DMS79 treated with DMSO at 0.1 percent for 48 hours (cell line): Measurements from ENCODE around the gene TEKT3.
A peak's percentile ranks its signal among the peaks of the same experiment; 100 is the strongest.

Source experiments
- DNase-seq: peaks from one replicate; lab custom pipeline; 2025; lab: John Stamatoyannopoulos, UW

TEKT3 gene

GRCh38 chr17:15349119-15349518, 7.7 kb upstream of the TEKT3 start:
- no peak for DNase-seq

DNA sequence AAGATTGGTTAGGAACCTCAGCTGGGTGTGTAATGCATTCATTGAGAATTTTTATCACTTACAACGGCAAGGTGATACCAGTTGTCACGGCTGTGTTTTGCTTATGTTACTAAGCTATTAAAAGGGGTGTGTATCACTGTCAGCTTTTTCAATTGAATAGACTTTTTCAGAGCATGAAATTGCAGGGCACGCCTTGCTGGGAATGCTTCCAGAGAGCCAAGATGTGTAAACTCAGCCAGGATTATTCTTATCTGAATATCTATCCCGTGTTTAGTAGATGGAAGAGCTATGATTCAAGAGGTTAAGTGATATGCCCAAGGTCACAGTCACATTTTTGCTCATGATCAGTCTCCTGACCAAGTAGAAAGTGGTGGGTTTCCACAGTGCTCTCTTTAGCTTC, 6.6 kb upstream of the TEKT3 start:
- DNase-seq, result peak; percentile 2

DNA sequence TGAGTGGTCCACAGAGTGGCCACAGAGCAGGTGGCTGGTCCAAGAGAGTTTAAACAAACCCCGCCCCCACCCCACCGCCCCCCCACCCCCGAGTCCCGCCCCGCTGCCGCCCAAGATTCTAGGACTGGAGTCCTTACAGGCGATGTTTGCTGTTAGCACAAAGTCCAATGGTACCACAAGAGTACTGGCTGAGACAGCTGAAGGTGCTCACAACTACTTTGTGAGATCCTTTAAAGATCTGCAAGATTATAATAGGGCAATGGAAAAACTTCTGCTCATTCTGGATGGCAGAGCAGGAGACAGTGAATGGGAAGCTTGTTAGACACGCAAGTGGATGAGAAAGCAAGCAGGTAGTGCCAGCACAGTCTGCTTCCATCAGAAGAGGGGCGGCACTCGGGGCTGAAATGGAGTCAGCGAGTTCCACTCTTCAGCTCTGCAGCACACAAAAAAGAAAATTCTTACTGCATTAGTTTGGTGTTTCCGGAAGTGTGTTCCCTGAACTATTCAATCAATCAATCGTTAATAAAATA, 4.7 kb upstream of the TEKT3 start:
- no peak for DNase-seq

- no peak for DNase-seq
Observed at GRCh38 chr17:15343749-15344148, 2.4 kb upstream of the TEKT3 start.

DNA sequence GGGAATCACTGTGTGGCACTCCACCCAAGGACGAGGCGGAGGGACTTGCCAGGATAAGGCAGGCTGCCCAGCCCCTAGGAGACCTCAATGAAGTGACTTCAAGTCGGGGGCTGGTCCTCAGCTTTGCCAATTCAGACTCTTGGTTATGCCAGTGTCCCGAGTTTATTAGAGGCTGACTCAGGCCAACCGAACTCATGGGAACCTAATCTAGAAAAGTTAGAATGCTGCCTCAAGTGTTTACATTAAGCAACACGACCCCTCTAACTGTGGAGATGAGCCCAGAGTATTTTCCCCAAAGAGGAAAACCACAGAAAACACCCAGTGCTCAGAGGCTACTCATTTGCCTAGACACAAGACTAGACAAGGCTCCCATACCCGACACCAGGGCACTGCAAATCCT, 1.1 kb upstream of the TEKT3 start:
- DNase-seq, result no peak

DNA sequence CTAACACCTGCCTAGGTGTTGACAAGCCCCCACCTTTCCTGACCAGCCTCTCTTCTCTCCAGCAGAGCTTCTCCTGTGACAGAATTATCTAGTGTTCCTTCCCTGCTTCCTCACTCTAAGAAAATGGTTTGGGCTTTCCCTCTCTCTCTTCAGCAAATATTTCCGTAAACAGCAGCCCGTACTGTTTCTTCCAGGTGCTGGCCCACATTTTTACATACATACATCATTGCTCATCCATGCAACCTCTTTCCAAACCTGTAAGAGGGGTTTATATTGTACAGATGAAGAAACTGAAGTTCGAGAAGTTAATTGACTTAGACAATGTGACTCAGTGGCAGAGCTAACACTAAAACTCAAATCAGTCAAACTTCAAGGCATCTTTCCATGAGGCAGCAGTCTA, 569 bp upstream of the TEKT3 start:
- DNase-seq, result no peak

GRCh38 chr17:15340966-15341365, 431 bp downstream of the TEKT3 start:
- DNase-seq, result no peak

DNA sequence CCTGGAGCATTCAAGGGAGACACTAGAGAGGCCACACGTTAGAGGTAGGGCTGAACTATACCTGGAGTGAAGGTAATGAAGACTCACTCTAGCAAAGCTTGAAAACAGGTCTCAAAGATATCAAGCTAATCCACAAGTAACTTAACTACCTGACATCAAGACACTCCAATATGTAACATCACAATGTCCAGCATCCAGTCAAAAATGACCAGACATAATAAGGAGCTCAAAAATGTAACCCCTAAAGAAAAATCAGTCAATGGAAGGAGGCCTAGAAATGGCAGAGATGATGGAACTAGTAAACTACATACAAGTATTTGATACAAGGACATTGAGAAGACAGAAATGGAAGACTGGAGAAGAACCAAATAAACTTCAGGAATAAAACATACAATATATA, 6.0 kb downstream of the TEKT3 start:
- DNase-seq, result no peak

DNA sequence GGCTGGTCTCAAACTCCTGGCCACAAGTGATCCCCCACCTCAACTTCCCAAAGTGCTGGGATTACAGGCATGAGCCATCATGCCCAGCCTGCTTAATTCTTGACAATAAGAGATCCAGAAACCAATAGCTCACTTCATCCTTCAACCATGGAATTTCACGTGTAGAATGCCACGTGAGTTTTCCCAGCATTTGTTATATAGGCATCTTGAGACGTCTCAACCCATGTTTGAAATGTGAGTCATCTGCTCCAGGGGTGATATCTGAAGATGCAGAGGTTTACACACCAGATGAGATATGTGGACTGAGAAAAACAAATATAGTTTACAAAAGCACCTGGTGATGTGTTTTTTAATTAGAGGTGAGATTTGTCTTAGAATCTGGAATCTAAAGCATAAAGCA, 7.1 kb downstream of the TEKT3 start:
- DNase-seq, result no peak

GRCh38 chr17:15332338-15332737, 9.1 kb downstream of the TEKT3 start:
- no peak for DNase-seq

DNA sequence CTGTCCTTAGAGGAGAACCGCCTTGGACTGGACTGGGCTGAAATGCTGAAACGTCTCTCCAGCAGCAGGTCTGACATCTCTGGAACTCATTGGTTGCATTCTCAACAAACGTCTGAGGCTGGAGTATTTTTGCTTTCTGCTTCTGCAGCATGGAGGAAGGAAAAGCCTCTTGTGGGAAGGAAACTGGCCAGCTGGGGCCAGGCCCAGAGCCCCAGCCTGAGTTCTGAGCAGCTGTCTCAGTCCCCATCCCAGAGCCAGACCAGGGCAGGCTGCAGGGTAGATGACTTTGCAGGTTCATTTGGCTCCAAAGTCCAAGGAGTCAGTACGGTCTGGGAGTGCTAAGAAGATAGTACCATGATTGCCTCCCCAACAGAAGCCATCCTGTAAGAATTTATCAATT, 18.3 kb downstream of the TEKT3 start:
- DNase-seq, result no peak

DNA sequence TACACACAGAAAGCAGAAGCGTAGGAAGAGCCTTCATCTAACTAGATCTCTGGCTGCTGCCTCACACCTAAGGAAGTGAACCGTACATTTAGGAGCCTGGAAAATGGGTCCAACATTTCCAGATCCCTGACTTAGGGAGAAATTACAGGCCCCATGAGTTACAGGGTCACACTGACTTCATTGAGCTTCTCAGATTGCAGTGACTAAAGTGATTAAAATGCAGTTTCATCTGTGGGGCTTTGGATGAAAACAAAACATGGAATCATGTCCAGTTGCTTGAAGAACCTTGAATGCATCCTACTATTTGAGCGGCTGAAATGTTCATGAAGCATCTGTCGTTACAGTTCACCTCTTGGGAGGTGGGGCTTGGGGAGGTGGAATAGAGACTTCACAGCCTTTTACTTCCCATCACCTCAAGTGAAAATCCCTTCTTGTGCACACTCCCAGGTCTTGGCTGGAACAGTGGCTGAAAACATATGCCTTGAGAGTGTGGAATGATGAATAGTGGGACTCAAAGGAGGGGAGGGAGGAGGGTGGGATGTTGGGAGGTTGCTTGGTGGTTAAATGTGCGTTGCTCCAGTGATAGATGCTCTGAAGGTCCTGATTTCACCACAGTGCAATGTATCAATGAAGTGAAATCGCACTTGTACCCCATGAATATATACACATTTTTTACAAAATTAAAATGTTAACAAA, 19.7 kb downstream of the TEKT3 start:
- DNase-seq, result no peak

DNA sequence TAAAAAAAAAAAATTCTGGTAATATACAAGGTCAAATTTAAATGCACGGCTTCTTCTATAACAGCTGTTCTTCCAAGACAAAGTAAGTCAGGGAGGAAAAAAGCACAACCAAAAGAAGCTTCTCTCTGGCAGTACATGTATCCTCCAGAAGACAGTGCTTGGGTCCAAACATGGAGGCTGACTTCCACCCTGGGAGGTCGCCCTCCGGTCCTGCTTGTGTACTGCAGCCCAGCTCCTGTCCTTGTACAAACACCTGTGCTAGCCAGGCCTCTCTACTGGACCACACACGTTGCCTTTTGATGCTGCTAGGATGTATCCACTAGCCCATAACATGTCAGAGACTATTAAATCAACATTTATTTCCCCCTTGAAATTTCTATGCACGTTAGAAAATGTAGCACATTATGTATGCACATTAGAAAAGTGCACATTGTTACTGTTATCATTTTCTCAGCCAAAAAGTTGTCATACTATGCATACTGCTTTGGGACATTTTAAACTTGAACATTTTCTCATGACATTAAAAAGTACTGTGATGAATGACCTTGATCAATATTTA, 21.9 kb downstream of the TEKT3 start:
- no peak for DNase-seq

- no peak for DNase-seq
Observed at GRCh38 chr17:15311996-15312395, 29.4 kb downstream of the TEKT3 start.

GRCh38 chr17:15309793-15310192, 31.6 kb downstream of the TEKT3 start:
- DNase-seq, result no peak

- no peak for DNase-seq
Observed at GRCh38 chr17:15309236-15309635, 32.2 kb downstream of the TEKT3 start.

- no peak for DNase-seq
Observed at GRCh38 chr17:15308758-15309157, 32.6 kb downstream of the TEKT3 start.

- DNase-seq, result no peak
Observed at GRCh38 chr17:15307710-15308111, 33.7 kb downstream of the TEKT3 start.

- no peak for DNase-seq
Observed at GRCh38 chr17:15303851-15304250, 37.5 kb downstream of the TEKT3 start.

GRCh38 chr17:15303268-15303667, 38.1 kb downstream of the TEKT3 start:
- DNase-seq, result no peak

GRCh38 chr17:15301845-15302244, 39.6 kb downstream of the TEKT3 start:
- no peak for DNase-seq

GRCh38 chr17:15298176-15298575, 43.2 kb downstream of the TEKT3 start:
- DNase-seq, result no peak

DNA sequence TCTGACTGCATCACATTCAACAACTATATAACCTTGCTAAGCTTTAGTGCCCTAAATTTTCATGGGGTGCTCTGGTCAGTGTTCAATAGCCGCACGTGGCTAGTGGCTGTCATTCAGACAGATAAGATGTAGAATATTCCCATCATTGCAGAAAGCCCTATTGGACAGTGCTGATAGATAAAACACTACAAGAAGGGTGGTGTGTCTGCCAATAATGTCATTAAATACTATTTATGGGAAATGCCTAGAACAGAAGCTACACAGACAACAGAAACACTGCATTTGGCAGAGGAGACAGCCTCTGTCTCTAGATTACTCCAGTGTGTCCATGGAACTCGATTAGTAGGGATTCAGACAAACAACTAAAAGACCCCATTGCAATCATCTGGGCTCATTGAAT, 47.8 kb downstream of the TEKT3 start:
- no peak for DNase-seq
